ENCODE results near the gene SFT2D1. TPM values are rescaled to one million over a fixed set of nuclear protein-coding genes. Genes with fewer than 3 reads are reported as not detected.
"Not testable (repeated sequence)": the region's sequence is repeated elsewhere in the genome, so short reads cannot be mapped to it uniquely, and the experiment has no call there.

Gene SFT2D1
- 43.2 TPM for polyA plus RNA-seq (2013, experiment 1 of 2; ENCODE audit: insufficient read length)
- polyA plus RNA-seq (2013, experiment 2 of 2; ENCODE audit: insufficient read length), result 45.2 TPM

DNA sequence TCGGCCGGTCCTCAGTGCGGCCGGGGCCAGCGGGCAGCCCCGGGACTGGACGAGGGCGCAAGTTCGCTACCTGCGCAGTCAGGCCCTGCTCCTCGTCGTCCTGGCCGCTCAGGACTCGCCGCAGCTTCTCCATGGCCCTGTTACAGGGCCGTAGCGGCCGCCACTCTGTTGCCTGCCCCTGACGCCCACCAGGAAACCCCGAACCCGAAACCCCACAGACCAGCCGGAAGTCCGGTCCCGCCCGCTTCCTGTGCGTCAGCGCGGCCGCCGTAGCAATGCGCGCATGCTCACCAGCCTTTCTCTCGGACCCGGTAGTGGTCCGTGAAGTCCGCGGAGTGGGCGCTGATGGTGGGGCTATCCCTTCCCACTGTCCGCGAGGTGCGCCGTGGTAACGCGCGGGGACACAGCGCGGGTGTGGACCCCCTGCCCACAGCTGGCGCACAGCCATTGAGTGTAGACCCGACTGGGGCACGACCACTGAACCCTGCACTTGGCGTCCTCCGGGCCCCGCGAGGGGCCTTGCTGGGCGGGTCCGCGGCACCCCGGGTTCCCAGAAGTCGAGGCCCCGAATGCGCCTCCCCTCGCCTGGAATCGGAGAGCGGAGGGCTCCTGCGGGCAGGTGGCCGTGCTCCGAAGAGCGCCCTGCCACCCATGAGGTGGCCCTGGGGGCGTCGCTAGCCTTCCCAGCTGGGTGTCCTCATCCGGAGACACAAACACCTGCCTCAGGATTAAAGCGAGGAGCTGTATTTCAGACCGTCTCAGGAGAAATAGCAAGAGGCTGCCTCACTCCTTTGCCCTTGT, at the start of gene SFT2D1:
Gene SFT2D1 (minus strand): TSS at position 197 of the 801 bp plus-strand sequence. CDS start 64 bp downstream, at position 133.
- peak; percentile 82 for DNase-seq

DNA sequence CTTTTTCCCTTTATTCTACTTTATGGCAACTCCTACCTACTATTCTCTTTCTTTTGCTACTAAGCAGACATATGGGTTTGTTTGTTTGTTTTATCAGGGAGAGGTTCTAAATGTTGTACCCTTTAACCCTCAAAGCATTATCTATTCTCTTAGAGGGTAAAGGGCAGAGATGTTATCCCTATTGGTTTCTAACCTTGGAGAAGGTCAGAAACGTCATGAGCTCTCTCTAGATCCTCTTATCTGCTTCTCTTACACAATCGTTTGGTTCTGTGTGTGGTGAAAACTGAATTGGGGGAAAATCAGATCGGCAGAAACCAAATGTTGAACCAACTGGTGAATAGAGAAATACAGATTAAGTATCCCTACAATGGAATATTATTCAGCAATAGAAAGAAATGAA, 46.8 kb upstream of the SFT2D1 start:
- no peak for DNase-seq

DNA sequence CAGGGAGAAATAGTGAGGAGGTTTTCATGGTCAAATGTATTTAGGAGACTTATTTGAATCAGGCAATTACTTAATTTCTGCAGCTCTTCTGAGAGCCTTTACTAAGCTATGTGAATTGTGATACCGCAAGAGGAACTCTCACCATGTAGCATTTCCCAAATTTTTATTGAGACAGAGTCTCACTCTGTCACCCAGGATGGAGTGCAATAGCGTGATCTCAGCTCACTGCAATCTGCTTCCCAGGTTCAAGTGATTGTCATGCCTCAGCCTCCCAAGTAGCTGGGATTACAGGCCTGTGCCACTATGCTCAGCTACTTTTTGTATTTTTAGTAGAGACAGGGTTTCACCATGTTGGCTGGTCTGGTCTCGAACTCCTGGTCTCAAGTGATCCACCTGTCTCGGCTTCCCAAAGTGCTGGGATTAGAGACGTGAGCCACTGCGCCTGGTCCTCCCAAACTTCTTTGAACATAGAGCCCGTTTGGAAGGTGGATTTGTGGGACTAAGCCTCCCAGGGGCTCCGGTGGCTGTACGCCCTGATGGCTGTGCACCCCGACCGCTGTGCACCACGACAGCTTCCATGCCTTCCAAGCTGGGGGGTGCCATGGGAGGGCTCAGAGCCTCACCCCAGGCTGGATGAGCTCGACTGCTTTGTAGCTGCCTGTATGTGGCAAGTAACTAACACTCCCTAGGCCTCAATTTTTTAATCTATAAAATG, 46.1 kb upstream of the SFT2D1 start:
- no peak for DNase-seq

DNA sequence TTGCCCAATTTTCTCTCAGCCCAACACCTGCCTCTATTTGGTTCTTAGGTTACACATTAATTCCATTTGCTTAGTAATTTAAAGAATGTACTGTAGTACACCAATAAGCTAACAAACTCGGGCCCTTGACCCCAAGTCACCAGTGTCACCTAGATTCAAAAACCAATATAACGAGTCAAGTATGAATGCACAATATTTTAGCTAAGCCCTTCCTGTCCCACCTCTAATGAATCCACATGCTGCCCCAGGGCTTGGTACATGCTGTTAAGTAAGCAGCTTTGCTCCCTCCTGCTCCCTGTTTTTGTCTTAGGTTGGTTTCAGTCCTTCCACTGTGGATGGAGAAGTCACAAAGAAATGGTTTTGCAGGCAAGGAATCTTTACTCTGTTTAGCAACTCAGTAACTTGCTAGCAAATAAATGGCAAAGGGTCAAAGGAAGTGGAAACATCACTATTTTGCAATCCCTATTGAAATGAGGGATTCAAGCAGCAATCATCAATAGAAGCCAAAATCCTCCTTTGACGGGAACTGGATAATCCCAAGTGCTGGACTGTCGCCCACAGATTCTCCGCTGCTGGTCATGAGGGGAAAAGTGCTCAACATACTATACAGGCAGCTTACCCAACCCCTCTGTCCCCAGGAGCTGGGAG, 45.4 kb upstream of the SFT2D1 start:
- no peak for DNase-seq

DNA sequence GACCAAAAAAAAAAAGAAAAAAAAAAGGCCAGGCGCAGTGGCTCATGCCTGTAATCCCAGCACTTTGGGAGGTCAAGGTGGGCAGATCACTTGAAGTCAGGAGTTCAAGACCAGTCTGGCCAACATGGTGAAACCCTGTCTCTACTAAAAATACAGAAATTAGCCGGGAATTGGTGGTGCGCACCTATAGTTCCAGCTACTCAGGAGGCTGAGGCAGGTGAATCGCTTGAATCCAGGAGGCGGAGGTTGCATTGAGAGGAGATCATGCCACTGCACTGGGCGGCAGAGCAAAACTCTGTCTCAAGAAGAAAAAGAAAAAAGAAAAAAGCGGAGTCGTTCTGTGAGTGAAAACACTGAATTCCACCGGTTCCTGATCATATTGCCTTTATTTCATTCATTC, 44.8 kb upstream of the SFT2D1 start:
- not testable (repeated sequence) for DNase-seq

DNA sequence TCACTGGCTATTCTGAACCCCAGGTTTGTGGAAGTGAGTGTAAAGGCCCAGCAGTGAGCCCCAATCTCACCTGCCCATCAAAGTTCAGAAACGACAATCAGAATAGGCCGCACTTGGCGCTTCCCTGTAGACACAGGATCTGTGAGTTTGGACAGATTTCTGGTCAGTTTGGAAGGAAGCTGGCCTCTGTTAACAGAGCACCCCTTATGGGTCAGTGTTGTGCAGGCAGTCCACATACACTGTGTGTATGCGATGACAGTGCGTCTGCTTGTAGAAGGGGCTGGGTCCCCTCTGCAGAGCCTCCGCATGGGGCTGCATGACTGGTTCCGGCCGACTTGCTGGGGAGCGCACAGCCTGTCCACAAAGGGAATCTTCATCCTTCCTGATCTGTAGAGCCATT, 43.8 kb upstream of the SFT2D1 start:
- no peak for DNase-seq

DNA sequence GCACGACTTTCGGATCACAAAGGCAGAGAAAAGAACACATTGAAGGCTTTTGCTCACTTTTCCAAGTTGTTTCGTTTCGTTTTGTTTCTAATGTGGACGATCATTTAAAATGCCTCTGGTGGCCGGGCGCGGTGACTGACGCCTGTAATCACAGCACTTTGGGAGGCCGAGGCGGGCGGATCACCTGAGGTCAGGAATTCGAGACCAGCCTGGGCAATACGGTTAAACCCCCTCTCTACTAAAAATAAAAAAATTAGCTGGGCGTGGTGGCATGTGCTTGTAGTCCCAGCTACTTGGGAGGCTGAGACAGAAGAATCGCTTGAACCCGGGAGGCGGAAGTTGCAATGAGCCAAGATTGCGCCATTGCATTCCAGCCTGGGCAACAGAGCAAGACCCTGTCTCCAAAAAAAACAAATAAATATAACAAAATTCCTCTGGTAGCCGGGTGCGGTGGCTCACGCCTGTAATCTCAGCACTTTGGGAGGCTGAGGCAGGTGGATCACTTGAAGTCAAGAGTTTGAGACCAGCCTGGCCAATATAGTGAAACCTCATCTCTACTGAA, 41.5 kb upstream of the SFT2D1 start:
- not testable (repeated sequence) for DNase-seq

DNA sequence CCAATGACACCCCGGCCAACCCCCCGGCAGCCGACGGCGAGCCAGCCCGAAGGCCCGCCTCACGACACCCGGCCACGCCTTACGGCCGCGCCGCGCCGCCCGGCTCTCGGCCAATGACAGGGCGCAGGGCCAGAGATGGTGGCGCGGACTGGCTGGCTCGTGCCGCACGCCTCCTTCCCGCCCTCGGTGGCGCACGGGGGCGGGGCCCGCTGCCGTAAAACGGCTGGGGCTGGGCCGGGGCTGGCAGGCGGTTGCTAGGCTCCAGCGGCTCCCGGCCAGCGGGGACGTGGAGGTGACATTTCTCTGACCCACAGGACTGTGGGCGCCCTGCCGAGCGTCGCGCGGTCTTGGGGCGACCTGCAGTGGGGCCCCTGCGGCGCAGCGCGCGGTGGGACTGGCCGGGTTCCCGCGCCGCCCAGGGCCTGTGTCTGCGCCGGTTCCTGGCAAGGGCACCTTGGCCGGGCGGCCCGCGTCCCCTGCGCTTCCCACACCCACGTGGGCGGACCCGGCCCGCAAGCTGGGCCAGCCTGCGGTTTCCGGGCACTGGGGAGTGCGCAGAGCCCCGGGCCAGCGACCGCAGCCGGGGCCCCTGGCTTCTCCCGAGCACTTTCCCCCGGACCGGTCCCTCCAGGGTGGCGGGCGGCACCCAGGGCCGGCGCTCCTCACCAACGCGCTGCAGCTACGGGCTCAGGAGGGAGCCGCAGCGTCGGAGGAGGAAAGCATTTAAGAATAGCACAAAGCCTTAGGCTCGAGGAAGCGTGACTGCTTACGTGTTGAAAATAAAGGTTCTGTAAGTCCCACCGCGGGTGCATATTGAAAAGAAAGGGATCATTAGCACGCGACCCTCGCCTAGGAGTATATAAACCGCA, 40.8 kb upstream of the SFT2D1 start, which contains the start of gene MPC1:
Gene MPC1 (minus strand): TSS at position 8 of the 869 bp plus-strand sequence. CDS start 64 bp downstream, outside the sequence.
- DNase-seq, result peak; percentile 95

DNA sequence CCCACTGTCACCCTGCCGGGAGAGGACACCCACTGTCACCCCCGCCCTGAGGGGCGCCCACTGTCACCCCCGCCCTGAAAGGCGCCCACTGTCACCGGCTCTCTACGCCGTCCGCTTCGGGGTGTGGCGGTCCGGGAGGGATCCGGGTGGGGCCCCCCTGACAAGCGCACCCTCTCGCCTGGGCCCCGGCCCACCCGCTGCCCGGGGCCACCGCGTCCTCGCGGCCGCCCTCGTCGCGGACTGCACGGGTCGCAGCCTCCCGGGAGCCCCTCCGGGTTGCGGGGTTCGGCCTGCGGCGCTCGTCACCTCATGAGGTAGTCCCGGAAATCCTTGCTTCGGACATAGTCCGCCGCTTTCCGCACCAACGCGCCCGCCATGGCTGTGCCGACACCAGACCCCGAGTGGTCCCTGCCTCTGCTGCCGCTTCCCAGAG, 40.2 kb upstream of the SFT2D1 start:
- DNase-seq, result no peak

DNA sequence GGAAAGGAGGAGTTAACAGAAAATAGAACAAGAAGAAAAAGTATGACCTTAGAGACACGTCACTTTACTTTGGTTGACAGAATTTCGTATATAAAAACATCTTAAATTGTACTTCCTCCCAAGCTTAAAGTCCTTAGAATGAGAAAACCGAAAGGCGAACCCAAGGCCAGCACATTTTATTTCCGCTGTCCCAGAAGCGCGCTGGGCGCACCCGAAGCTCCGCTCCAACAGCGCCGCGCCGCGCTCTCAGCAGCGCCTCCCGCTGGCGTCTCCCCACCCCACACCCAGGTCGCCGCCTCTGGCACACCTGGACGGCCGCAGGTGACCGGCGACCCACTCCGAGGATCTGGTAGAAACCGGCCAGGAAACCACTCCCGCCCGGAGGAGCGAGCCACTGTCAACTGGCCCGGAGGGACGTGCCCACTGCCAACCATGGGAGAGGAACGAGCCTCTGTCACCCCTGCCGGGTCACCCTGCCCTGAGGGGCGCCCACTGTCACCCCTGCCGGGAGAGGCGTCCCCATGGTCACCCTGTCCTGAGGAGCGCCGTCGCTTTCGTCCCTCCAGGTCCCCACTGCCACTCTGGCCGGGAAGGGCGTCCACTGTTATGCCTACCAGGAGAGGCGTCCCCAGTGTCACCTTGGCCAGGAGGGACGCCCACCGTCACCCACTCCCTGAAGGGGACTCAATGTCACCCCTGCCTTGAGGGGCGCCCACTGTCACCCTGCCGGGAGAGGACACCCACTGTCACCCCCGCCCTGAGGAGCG, 39.6 kb upstream of the SFT2D1 start:
- peak; percentile 29 for DNase-seq

DNA sequence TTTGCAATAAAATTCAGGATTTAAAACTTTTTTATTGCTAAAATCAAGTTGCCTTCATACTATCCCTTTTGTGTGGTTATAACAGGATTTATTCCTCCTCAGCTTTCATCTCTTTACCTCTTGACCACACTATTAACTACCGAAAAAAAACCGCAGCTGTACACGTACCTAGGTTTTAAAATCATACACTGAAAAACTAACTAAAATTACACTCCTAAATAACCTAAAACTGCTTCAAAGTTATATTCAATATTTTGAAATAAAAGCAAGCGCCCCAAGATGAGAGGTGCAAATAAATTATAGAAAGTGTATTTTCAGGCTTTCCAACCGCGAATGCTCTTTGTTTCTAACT, 39.0 kb upstream of the SFT2D1 start:
- DNase-seq, result no peak

DNA sequence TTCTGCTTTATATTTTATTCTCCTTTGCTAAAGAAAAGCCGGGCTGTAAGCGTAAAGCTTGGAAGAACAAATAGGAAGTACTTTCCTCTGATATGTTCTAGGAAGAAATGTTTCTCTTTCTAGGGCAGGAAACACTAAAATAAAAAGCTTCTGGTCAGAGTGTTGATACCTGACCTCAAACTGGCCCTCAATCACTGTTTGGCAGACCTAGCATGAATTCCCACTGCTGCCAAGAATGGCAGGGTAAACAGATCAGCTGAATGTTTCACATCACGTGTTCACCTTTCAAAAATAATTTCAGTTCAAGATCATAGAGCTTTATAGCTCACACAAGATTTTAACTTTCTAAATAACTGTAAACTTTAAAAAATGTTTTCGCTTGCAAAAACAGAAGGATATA, 37.5 kb upstream of the SFT2D1 start:
- no peak for DNase-seq

DNA sequence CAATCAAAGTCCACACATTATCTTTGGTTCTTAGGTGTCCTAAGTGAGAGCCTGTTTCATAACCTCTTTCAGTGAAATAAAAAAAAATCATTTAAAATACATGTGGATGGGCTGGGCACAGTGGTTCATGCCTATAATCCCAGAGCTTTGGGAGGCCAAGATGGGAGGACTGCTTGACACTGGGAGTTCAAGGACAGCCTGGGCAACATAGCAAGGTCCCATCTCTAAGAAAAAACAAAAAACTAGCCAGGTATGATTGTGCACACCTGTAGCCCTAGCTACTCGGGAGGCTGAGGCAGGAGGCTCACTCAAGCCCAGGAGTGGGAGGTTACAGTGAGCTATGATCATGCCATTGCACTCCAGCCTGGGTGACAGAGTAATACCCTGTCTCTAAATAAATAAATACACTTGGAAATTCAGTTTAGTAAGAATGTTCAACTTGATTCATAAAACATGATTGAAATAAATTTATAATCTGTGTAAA, 36.8 kb upstream of the SFT2D1 start:
- DNase-seq, result no peak

DNA sequence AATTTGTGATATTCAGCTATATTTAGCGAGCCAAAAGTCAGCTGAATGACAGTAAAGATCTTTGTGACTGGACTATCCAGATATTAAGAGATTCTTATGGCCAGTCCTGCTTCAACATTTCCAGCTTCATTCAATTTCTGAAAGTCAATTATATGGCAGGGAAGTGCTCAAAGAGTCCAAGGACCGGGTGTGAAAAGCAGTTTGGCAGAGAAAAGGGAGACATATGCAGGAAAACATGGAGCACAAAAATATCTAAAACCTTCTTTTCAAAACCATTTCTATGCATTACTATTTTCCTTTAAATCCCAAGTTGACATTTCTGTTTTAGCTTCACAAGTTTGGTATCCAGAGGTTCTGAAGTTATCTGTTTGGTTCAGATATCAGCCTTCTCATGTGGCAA, 35.4 kb upstream of the SFT2D1 start:
- no peak for DNase-seq

DNA sequence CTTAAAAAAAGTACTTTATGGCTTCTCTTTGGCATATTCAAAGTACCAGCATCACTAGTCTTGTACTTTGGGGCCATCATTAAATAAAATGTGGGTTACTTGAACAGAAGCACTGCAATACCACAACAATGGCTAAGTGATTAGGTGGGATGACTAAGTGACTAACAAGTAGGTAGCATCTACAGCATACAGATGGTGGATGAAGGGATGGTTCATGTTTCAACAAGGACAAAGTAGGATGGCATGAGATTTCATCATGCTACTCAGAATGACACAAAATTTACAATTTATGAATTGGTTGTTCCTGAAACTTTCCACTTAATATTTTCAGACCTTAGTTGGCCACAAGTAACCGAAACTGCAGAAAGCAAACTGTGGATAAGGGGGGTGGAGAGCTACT, 32.7 kb upstream of the SFT2D1 start:
- no peak for DNase-seq

DNA sequence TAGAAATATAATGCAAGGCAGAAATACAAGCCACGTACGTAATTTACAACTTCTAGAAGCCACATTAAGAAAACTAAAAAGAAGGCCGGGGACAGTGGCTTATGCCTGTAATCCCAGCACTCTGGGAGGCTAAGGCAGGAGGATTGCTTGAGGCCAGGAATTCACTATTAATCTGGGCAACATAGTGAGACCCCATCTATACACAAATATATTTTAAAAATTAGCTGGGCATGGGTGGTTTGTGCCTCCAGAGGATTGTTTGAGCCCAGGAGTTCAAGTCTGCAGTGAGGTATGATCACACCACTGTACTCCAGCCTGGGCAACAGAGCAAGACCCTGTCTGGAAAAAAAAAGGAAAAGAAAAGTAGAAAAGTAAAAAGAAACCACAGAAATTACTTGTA, 28.1 kb upstream of the SFT2D1 start:
- DNase-seq, result no peak

DNA sequence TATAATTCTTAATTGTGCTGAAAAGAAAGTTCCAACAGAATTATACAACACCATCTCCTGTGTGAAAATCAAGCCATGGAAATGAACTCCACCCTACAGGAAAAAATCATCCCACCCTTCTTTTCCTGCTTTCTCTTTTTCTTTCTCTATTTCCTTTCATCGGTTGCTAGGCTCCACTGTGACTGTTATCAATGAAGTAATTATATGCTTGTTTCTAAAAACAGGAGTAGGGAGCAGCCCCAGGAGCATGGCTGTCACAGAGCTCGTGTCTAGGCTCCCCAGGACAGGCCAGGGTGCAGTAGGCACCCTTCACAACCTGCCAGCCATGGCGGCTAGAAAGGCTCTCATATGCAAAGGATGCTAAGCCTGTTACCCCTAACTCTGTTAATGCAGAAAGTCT, 27.4 kb upstream of the SFT2D1 start:
- no peak for DNase-seq

DNA sequence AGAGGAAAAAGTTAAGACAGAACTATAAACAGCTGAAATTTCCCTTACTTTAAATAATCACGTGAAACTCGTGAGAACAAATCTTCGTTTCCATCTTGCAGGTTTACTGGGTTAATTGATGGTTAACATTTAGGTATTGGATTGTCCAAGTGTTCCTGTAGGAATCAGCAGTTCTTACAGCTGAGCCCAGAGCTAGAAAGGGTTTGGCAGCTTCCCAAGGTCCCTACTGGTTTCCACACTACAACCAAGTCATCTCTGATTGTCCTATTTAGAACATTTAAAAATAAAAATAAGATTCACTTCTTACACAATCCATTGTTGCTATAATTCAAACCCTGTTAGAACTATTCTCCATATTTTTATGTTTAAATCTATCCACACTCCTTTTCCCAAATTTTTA, 24.6 kb upstream of the SFT2D1 start:
- DNase-seq, result no peak

DNA sequence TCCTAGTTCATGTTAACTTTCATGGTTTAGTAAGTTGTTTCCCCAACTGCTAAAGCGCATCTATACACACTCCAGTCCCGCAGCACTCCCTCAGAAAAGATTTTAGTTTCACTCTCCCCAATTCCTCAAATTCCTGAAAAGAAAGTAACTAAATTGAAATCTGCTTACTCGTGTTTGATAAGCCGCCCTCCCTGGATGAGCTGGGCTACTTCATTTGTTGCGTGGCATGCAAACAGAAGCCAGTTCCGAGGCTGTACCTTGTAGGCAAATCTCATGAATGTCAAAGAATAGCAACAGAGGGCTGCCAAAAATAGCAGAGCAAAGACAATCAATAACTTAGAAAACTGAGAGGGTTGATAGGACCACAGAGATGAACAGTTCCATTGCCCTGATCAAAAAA, 23.5 kb upstream of the SFT2D1 start:
- no peak for DNase-seq

DNA sequence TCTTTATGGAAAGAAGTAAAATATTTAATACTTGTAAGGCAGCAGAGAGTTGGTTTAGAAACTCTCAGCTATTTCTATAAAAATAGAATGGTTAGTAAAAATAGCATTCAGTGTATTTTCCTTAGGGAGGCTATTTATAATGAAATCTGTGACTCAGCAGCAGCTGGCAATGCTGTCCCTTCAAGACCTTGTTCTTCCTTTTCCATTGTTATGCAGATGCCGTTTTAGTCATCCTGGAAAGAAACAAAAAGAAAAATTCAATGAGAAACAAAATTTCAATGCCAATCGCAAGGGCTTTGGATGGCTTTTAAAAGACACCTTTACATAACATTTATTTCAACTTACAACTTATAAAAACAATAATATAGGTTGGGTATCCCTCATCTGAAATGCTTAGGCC, 22.9 kb upstream of the SFT2D1 start:
- peak; percentile 38 for DNase-seq

DNA sequence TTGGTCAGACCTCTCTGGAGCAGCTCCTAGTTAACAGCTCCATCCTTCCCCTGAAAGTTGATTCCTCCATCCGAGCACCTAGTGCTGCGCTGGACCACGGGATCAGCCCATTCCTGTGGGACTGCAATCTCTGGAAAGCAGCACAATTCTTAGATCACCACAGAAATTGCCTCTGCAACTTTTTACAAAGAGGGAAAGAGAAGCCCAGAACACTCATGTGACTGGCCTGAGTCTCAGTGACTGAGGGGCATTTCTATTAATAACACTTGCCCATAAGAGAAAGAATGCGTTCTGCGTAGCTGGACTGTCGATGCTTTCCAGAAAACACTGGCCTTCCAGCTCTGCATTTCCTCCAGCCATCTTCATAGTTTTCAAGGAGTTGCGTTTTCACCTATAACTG, 22.1 kb upstream of the SFT2D1 start:
- no peak for DNase-seq

All from fibroblast of skin of abdomen (primary cell).